ENCODE data around the gene FRMD4A.

GRCh38 chr10:13921941-13922340, 408.8 kb downstream of the FRMD4A start:
- no peak for TF ChIP-seq CTCF (IDR thresholded peaks at IDR 0.05; ENCODE audit: borderline replicate concordance, extremely low read depth, low read length, poor library complexity, severe bottlenecking)
- no peak for TF ChIP-seq EZH2 (IDR thresholded peaks at IDR 0.05; ENCODE audit: borderline replicate concordance, low read depth, low read length, severe bottlenecking)
